Osteocyte (in vitro differentiated cells): Measurements from ENCODE around the gene NDUFB1. TPM values are rescaled to one million over a fixed set of nuclear protein-coding genes. Genes with fewer than 3 reads are reported as not detected.

Source experiments
- DNase-seq: peaks from one replicate; pipeline ENCODE4 v3.0.0; 2021; ENCODE audit warnings: mixed read lengths; ENCODE audit not compliant: unreplicated experiment; ENCODE audit errors: extremely low spot score
- H3K27ac Mint-ChIP-seq: one replicate; pipeline ENCODE4 v1.8.0; 2021; ENCODE audit warnings: mild to moderate bottlenecking, mixed read lengths; ENCODE audit not compliant: unreplicated experiment
- H3K27me3 Mint-ChIP-seq: one replicate; pipeline ENCODE4 v1.8.0; 2021; ENCODE audit warnings: mixed read lengths; ENCODE audit not compliant: unreplicated experiment
- H3K36me3 Mint-ChIP-seq: one replicate; pipeline ENCODE4 v1.8.0; 2021; ENCODE audit warnings: mixed read lengths; ENCODE audit not compliant: unreplicated experiment
- H3K4me1 Mint-ChIP-seq: one replicate; pipeline ENCODE4 v1.8.0; 2021; ENCODE audit warnings: mixed read lengths; ENCODE audit not compliant: unreplicated experiment
- H3K4me3 Mint-ChIP-seq: one replicate; pipeline ENCODE4 v1.8.0; 2021; ENCODE audit warnings: mild to moderate bottlenecking, moderate library complexity, mixed read lengths; ENCODE audit not compliant: unreplicated experiment
- H3K9me3 Mint-ChIP-seq: one replicate; pipeline ENCODE4 v1.8.0; 2021; ENCODE audit warnings: mixed read lengths; ENCODE audit not compliant: unreplicated experiment
- CTCF ChIP-seq: fragments of 200-600 bp; sonication (generic); IDR thresholded peaks from 2 replicates; pipeline ENCODE4 v1.5.0; 2021; ENCODE audit warnings: antibody characterized with exemption, mild to moderate bottlenecking, moderate library complexity
- total RNA-seq: library from RNA; stranded (reverse); gene quantifications from 2 replicates; pipeline ENCODE4 v1.2.1, GENCODE V29; 2021

NDUFB1 gene
- total RNA-seq, 1 donor from 2014 or later, result 118 TPM

DNA sequence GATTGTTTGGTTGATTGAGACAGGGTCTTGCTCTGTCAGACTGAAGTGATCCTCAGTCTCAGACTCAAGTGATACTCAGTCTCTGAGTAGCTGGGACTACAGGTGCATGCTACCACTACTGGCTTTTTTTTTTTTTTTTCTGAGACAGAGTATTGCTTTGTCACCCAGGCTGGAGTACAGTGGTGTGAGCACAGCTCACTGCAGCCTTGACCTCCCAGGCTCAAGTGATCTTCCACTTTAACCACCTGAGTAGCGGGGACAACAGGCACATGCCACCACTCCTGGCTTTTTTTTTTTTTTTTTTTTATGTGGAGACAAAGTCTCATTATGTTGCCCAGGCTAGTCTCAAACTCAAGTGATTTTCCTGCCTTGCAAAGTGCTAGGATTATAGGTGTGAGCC, 32.1 kb upstream of the NDUFB1 start:
- Mint-ChIP-seq H3K4me1 (peaks cover 15% of the 10 kb centered on the region), H3K4me3 (no peak overlapping the region), H3K27me3 (no peaks in the 10 kb centered on the region), H3K36me3 (peaks cover 39% of the 10 kb centered on the region), H3K9me3 (no peaks in the 10 kb centered on the region), H3K27ac (peak overlapping the region; percentile 62)
- DNase-seq, result no peak
- no peak for TF ChIP-seq CTCF

GRCh38 chr14:92144708-92145107, 23.2 kb upstream of the NDUFB1 start:
- no peak for DNase-seq
- no peaks in the 10 kb centered on the region for H3K27me3 Mint-ChIP-seq
- H3K27ac Mint-ChIP-seq, result no peak overlapping the region
- TF ChIP-seq CTCF, result no peak
- no peak overlapping the region for H3K4me3 Mint-ChIP-seq
- no peaks in the 10 kb centered on the region for H3K4me1 Mint-ChIP-seq
- H3K9me3 Mint-ChIP-seq, result no peaks in the 10 kb centered on the region
- peaks cover 57% of the 10 kb centered on the region for H3K36me3 Mint-ChIP-seq

GRCh38 chr14:92143962-92144361, 22.5 kb upstream of the NDUFB1 start:
- no peak for TF ChIP-seq CTCF
- peaks cover 53% of the 10 kb centered on the region for H3K36me3 Mint-ChIP-seq
- no peaks in the 10 kb centered on the region for H3K27me3 Mint-ChIP-seq
- H3K4me1 Mint-ChIP-seq, result no peaks in the 10 kb centered on the region
- no peak overlapping the region for H3K4me3 Mint-ChIP-seq
- DNase-seq, result no peak
- no peak overlapping the region for H3K27ac Mint-ChIP-seq
- no peaks in the 10 kb centered on the region for H3K9me3 Mint-ChIP-seq

- no peaks in the 10 kb centered on the region for H3K27me3 Mint-ChIP-seq
- H3K4me1 Mint-ChIP-seq, result no peaks in the 10 kb centered on the region
- no peak overlapping the region for H3K4me3 Mint-ChIP-seq
- no peak for DNase-seq
- H3K9me3 Mint-ChIP-seq, result no peaks in the 10 kb centered on the region
- no peak for TF ChIP-seq CTCF
- no peak overlapping the region for H3K27ac Mint-ChIP-seq
- H3K36me3 Mint-ChIP-seq, result peaks cover 54% of the 10 kb centered on the region
Measured at GRCh38 chr14:92143309-92143708, 21.8 kb upstream of the NDUFB1 start.

DNA sequence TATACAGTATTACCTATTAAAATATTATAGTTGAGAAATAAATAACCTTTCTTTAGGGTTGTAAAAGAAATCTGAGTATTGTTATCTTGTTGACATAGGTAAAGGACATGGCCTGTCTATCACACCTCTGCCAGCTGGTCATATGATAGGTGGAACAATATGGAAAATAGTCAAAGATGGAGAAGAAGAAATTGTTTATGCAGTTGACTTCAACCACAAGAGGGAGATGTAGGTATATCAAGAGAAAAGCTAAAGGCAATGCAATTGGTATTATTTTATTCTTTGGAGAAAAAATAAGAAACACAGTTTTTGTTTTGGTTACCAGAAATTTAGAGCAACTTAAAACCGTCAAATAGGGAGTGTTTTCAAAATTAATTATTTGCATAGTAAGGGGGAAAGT, 13.8 kb upstream of the NDUFB1 start:
- no peak overlapping the region for H3K27ac Mint-ChIP-seq
- H3K4me1 Mint-ChIP-seq, result no peaks in the 10 kb centered on the region
- TF ChIP-seq CTCF, result peak; percentile 70
- H3K4me3 Mint-ChIP-seq, result no peak overlapping the region
- peaks cover 36% of the 10 kb centered on the region for H3K36me3 Mint-ChIP-seq
- DNase-seq, result no peak
- H3K27me3 Mint-ChIP-seq, result no peaks in the 10 kb centered on the region
- H3K9me3 Mint-ChIP-seq, result no peaks in the 10 kb centered on the region
